ENCODE data around the gene DYNC1LI1.

DNA sequence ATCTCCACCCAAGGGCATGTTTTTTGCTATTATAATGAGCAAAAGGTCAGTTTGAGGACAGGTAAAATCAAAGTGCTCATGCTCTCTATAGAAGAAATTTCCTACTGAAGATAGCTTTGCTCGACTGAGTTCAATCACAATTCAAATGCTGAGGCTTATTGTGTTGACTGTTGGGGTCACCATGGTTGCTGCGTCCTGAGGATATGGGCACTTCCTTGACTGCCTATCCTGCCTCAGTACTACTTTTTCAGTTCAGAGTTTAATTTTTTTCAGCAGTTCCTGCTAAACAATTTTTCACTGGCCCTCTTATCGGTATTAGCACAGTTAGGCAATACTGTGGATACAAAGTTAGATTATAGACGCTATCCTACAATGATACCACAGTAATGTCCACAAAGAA is 64.2 kb downstream of the DYNC1LI1 start:
- TF ChIP-seq RAD21 (IDR thresholded peaks at IDR 0.05; ENCODE audit: low read length) (no peak), NFIC (IDR thresholded peaks at IDR 0.05; ENCODE audit: borderline replicate concordance) (no peak), TAF1 (IDR thresholded peaks at IDR 0.05; ENCODE audit: borderline replicate concordance, low read depth, low read length) (no peak)

All from SK-N-SH (cell line).